ENCODE measurements around the gene NANOS2.

Gene NANOS2

DNA sequence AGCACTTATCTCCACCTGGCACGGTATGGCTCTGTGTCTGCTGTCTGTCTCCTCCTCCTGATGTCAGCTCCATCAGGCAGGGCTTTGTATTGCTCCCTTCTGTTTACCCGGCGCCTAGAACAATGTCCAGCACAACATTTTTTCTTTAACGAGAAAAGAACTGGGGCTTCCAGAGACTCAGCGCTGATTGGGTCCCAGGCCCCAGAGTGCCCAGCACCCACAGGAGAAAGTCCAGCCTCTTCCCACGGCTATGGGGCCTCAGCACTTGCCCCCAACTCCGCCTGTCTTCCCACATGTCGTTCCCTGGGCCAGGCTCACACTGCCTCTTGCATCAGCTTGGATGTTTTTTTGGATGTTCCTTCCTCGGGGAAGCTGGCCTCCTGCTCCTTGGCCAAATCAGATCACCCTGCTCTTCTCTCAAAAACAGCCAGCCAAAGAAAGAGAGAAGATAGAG, 19.0 kb downstream of the NANOS2 start:
- no peak for DNase-seq (ENCODE audit: low read depth in 2 of 2)

DNA sequence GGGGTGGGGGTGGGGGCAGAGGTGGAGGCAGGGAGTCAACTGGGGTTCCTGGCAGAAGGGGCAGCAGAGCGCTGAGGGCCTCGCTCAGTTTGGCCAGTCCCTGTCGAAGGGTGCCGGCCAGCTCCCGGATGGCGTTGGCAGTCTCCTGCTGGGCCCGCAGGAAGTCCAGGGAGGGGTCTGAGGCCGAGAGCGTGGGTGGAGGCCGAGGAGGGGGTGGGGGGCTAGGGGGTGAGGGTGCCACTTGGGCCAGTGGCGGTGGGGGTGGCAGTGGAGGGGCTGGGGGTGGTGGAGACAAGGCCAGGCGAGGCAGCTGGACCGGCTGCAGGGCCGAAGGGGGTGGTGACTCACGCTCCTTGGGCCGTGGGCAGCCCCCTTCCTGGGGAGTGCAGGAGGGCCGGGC, 23.7 kb downstream of the NANOS2 start:
- DNase-seq (ENCODE audit: low read depth in 2 of 2) = no peak

DNA sequence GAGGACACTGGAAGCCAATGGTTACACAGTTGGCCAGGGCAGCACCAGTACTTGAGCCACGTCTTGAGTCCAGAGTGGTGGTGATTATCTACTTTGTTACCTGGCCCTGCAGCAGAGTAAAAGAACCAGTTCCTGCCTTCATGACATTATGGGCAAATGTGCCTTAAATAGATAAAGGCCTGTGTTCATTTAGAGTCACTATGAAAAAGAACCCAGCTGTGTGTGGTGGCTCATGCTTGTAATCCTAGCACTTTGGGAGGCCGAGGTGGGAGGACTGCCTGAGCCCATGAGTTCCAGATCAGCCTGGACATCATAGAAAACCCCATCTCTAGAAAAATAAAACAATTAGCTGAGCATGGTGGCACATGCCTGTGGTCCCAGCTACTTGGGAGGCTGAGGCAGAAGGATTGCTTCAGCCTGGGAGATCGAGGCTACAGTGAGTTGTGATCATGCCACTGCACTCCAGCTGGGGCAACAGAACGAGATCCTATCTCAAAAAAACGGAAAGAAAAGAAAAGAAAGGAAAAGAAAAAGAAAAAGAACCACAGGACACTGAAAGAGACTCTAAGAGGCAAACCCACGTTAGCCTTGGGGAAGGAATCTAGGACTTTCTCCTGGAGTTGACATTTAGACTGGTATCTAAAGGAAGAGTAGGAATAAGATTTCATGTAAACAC, 25.2 kb downstream of the NANOS2 start:
- DNase-seq (ENCODE audit: low read depth in 2 of 2) = no peak

DNA sequence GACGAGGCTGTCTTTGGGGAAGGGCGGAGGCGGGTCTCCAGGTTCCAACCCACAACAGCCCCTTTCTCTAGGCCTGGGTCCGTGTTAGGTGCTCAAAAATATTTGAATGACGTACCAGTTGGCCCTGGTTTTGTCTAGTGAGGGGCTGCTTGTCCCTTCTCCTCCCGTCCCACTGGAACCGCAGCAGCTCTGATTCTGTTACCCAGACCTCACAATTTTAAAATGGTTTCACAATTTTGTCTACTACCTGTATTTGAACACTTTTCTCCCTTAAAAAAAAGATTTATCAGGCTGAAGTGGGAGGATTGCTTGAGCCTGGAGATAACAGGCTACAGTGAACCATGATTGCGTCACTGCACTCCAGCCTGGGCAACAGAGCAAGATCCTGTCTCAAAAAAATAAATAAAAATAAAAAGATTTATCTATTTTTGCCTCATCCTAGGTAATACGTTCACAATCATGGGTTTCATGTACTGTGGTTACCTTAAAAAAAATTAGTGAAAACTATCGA, 27.3 kb downstream of the NANOS2 start:
- DNase-seq (ENCODE audit: low read depth in 2 of 2) = no peak

DNA sequence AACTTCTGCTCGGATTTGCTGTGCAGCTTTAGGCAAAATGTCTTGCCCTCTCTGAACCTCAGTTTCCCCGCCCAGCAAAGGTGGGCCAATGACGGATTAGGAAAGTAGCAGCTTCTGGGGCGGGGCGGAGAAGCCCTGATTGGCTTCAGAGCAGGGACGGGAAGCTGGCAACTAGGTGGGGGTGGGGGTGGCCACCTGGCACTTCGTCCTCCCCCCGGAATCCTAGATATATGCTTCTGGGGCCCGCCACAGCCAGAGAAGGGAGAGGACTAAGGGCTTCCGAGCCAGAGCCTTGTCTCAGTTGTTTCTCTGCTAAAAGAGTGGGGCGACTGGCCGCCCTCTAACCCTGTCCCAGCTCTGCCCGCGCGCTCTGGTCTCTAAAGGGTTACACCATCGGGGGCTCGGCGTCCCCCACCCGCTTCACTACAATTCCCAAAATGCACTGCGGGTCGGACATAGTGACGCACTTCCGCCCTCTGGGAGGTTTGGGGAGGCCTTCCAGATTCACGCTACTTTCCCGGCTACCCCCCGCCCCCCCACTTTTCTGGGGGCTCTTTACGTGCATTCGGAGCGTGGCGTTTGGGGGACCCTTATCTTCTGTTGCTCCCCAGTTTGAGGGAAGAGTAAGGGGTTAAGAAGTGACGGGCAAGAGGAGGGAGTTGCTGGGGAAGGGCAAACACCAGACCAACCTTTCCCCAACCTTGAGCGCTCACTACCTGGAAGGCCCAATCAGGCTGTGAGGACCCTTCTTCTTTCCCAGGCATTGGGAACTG, 28.0 kb downstream of the NANOS2 start:
- peak; percentile 83 to 85 for DNase-seq (ENCODE audit: low read depth in 2 of 2)

DNA sequence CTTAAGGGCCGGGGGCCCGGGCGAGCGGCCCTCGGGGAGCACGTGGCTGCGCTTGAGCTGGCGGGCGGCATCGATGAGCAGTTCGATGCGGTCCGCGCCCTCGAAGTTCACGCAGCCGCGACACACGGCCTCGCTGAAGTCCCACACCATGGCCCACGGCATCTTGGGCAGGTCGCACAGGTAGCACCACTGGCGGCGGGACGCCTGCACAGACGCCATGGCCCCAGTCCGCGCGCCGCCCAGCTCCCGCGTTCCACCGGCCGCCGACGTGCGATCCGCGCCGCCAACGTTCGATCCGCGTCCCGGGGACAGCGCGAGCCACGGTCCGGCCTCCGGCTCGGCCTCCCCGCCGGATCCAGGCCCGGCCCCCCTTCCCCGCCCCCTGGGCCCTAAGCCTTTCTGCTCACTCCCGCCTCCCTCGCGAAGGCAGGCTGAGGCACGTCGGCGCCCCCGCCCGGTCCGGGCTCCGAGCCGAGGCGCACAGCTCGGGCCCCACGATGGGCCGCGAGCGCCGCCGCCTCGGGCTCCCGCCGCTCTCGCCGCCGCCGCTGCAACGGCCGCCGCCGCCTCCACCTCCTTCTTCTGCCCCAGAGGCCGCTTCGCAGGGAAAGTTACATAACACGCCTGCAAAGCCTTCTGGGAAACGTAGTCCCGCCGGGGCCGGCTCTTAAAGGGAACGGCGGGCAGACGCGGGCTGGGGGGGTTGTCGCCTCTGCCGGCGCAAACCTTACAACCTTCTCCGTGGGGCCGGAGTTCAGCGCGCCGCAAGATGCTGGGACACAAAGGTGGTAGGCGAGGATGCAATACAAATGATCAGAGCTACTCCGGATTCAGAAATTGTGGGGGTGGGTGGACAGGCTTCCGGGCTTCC, 28.8 kb downstream of the NANOS2 start, which contains the start of gene IRF2BP1:
TSS of gene IRF2BP1 (minus strand) at position 586 of the 871 bp plus-strand sequence. CDS start at position 219, 367 bp downstream.
- DNase-seq (ENCODE audit: low read depth in 2 of 2) = peak; percentile 83 to 85

DNA sequence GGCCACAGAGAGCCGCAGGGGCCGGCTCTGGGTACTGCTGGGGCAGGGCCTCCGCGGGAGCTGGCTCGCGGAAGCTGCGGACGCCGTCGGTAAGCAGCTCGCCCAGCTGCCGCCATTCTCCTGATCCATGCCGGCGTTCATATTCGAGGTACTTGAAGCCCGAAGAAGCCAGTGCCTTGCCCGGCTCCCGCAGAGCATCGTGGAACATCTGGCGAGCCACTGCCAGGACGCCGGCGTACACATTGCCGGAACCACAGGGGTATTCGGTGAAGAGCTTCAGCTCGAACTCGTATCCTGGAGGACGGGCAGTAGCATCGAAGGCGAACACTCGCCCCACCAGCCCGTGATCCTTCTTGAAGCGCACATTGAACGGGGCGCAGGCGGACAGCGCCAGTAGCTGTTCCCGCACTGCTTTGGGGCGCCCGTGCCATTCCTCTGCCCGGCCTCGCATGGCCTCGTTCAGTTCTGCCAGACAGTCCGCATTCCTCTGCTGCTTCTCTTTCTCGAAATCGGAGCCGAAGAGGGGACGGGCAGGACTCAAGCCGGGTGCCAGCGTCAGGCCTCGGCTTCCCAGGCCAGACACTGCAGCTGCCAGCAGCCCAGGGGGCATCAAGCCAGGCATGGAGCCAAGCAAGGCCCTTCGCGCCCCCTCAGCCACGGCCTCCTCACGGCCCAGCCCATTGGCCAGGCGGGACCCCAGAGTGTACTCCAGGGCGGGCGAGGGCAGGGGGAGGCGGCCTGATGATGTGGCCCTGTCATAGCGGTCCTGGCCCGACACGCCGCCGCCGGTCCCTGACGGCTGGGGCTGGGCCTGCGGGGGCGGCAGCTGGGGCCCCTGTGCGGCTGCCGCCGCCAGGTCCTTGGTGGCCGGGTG, 29.7 kb downstream of the NANOS2 start:
- no peak for DNase-seq (ENCODE audit: low read depth in 2 of 2)

DNA sequence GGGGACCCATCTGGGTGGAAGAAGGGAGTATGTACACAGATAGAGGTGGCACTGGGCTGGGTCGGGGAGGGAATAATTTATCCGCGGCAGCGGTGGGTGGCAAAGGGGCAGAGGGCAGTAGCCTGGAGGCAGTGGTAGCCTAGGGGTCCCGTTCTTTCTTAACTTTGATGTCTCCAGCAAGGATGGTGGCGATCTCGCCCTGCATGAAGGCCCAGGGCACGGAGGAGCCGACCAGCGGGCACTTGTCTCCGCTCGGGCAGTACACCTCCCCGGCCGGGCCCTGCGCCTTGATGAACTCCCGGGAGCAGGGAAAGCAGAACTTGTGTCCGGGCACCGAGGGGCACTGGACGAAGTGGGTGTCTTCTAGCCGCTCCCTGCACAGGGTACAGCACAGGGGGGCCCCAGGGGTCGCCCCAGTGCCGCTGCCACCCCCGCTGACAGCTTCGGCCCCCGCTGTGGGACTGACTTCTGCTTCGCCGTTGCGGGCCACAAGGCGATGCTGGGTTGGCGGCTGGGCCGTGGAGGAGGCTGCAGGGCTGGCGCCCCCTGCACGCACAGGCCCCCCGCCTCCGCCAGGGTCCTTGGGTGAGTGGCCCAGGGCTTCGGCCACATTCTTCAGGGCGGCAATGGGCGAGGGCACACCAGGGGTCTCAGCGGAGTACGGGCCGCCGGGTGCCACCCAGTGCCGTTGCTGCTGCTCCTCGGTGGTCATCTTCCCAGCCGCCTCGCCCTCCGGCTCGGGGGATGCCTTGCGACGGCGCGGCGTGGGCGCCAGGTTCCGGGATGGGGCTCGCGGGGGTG, 30.5 kb downstream of the NANOS2 start:
- no peak for DNase-seq (ENCODE audit: low read depth in 2 of 2)

DNA sequence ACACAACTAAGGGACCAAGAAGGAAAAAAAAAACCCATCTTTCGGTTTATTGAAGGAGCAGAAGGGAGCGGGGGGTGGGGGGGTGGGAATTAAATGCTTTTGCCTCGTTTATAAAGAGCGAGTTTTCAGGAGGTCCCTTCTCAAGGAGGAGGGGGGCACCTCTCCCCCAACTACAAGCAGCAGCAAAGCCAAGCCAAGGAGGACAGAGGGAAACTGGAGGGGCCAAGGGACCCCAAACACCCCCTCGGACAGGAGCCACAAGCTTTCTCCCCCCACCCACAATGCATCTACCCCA, 31.0 kb downstream of the NANOS2 start:
- no peak for DNase-seq (ENCODE audit: low read depth in 2 of 2)

DNA sequence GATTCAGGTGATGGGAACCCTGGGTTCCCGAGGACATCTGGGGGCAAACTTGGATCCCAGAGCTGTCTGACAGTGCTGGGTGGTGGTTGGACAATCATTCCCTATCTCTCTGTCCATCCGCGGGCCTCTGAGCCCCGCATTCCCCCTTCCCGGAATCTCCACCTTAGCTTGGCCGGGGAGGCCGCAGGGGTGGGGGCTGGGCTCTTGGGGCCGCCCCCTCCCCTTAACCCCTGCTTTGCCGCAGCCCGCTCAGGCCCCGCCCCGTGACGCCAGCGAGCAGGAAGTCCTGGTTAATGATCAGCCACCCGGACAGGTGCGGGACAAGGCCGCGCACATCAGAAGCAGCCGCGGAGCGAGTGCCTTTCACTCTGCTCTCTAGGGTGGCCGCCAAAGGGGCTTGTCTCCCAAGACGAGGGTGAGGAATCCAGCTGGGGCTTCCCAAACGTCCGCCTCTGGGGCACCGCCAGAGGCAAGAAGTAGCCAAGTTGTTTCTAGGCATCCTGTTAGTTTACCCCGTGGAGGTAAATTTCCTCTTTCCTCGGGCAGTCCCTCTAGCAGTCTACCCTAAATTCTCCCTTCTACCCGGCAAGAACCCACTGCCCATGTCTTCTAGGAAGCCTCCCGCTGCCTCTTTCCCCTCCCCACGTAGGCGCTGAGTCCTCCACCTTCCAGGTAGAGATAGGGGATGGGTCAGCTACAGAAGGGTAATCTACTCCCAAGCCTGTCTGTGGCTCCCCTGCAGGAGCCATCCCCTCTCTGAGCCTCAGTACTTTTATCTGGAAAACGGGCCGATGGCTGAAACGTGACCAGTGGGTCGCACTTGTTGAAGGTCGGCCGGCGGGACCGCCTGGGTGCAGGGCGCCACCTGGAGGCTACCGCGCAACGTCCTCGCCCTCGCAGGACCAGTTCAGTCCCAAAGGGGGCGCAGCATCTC, 31.7 kb downstream of the NANOS2 start:
- peak; percentile 69 to 82 for DNase-seq (ENCODE audit: low read depth in 2 of 2)

DNA sequence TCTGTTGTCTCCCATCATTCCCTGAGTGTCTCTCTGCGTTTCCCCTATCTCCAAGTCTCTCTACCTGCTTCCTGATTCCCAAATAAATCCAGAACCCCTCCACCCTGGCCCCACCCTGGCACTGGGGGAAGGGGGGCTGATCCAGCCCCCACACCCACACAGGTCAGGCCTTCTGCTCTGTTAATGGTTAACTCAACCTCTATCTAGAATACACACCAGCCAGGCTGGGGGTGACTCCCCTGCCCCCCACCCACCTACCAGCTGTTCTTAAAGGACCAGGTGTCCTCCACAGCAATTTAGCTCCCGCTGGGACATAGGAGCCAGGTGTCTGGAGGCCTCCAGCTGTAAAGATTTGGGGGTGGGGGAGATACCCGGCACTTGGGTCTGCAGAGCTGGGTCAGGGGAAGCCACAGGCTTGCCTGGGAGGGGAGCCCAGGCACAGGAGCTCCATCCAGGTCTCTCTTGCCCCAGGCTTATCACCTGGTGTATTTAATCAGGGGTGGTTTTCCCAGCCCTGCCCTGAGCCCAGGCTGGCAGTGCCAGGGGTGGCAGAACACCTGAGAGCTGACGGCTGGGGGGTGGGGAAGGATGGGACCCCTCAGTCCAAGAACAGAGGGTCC, 32.6 kb downstream of the NANOS2 start:
- DNase-seq (ENCODE audit: low read depth in 2 of 2) = no peak

DNA sequence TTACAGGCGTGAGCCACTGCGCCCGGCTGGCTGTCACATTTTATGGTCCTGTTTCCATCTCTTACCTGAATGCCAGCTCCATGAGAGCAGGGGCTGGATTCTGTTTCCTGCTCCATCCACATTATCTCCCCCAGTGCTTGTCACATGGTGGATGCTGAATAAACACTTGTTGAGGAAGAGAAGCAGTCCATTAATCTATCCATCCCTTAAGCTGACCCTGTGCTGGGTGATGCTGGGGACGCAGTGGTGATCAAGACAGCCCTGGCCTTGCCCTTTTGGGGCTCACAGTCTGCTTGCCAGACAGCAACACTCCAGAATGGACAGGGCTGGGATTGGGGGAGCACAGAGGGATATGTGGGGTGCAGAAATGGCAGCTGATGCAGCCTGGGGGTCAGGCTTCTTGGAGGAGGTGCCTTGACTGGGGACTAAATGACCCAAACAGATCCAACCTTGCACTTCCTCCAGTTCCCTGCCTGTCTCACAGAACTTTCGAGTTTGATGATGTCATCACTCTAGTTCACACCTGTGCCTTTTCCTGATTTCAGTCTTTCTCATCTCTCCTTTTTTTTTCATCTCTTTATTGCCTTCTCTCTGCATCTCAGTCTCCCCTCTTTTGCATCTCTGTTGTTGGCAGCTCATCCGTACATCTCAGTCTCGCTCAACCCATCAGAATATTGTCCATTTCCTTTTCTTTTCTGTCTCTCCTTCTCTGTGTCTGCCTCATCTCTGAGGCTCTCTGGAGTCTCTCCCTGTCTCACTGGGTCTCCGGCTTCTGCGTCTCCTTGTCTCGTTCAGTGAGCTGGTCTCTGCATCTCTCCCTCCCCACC, 33.3 kb downstream of the NANOS2 start:
- DNase-seq (ENCODE audit: low read depth in 2 of 2) = no peak

DNA sequence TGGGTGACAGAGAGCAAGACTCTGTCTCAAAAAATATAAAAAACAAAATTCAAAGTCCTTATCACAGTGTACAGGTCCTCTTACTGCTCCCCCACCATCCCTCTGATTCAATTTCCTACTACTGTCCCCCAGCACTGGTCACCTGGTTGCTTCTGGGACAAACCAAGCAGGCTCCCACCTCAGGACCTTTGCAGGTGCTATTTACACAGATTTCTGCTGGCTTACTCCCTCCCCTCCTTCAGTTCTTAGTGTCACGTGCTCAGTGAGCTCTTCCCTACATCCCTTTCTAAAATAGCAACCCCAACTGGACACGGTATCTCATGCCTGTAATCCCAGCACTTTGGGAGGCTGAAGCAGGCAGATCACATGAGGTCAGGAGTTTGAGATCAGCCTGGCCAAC, 34.6 kb downstream of the NANOS2 start:
- DNase-seq (ENCODE audit: low read depth in 2 of 2) = no peak

DNA sequence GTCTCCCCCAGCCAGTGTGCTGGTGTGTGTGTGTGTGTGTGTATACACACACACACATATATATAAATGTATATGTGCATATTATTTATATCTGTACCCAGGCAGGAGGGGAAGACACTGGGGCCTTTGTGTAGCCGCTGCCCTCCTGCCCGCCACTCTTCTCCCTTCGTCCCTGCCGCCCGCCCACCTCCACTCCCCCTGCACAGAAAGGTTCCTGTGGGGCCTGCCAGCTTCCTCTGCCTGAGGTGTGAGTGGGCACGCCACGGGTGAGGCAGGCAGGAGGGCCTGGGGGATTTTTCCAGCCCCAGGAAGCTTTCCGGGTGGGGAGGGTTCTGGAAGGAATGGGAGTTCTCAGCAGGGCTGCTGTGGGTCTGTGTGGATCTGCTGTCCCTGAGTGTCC, 35.5 kb downstream of the NANOS2 start:
- DNase-seq (ENCODE audit: low read depth in 2 of 2) = no peak

DNA sequence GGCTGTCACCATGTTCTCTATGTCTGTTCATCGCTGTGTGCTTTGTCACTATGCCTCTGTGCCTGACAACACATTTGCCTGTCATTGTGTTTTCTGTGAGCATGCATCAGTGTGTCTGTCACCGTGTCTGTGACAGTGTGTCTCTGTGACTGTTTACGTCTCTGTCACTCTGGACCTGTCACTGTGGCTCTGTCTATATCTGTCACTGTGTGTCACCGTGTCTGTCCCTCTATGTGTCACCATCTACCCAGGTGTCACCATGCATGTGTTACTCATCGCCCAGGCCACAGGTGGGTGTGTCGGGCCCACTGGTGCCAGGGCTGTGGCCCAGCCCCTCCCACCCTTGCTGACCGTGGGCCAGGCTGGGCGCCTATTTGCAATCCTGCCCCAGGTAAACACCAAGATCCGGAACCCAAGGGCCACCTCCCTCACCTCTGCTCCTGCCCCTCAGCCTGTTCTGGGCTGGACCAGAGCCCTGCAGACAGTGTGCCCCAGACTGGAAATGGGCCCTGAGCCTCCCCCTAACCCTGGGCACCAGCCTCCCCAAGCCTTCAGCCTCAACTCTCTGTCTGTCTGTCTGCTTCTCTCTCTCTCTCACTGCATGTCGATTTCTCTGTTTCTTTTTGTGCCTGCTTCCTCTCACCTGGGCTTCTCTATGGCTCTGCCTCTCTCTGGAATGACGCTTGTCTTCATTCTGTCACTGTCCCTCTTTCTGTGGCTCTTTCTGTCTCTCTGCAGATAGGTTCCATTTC, 36.4 kb downstream of the NANOS2 start:
- DNase-seq (ENCODE audit: low read depth in 2 of 2) = no peak

DNA sequence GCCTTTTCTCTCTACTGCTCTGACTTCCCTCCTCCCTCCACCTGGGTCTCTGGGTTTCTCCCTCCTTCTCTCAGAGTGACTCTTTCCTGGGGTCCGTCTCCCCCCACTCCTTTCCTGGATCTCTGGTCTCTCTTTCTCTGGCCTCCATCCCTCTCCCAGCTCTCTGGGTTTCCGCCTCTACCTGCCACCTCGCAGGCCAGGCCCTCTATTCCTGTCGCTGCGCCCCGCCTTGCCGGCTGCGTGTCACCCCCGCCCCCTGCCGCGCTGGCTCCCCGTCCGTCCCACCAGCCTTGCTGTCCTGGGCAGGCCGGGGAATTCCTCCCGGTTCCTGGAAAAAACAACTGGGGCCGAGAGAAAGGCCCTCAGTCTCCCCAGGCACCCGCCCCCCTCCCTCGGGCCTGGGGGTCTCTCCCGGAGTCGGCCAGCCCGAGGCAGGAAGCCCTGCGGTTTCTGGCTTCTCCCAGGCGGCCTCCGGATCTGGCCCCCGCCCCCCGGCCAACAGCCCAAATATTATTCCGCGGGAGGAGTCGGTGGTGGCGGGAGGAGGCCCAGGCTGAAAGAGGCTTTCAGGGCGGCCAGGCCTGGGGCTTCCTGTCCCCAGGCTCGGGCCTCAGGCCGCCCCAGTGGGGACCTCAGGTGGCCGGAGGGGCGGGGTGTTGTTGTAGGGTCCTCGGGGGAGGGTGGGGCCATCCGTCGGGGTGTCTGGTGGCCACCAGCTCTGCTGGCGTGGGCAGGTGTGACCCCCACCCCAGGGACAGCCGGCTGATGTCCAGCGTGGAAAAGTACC, 38.0 kb downstream of the NANOS2 start:
- DNase-seq (ENCODE audit: low read depth in 2 of 2) = peak in 1 of 2 donors; percentile 35

DNA sequence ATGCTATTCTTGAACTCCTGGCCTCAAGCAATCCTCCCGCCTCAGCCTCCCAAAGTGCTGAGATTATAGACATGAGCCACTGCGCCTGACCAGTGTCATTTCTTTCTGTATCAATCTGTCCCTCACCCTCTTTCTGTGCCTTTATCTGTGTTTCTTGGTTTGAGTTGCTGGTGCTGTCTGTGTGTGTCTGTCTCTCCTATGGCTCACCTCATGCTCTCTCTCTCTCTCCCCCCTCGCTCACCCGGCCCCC, 38.5 kb downstream of the NANOS2 start:
- no peak for DNase-seq (ENCODE audit: low read depth in 2 of 2)
